Ramos (cell line): ENCODE results near the gene MFSD6L.

Experiments used
- in situ Hi-C: fragments of 300-500 bp; cut with MboI; formaldehyde crosslinking; loops from one replicate; pipeline ENCODE4 v1.14.3; 2022; ENCODE audit warnings: low sequenced_read_pairs; ENCODE audit not compliant: unreplicated experiment

The MFSD6L gene

GRCh38 chr17:8798846-8799569, at the start of gene MFSD6L:
Gene MFSD6L (minus strand): TSS chr17:8799365. CDS start chr17:8799120, 245 bp downstream.
- in situ Hi-C loops = no loop called here

- in situ Hi-C loops = no loop called here
Observed at GRCh38 chr17:8847891-8848290, 48.7 kb upstream of the MFSD6L start.

GRCh38 chr17:8846768-8847211, 47.6 kb upstream of the MFSD6L start:
- in situ Hi-C loops = no loop called here

GRCh38 chr17:8844229-8845218, 45.4 kb upstream of the MFSD6L start:
- in situ Hi-C loops = no loop called here

- in situ Hi-C loops = no loop called here
Observed at GRCh38 chr17:8843344-8843743, 44.2 kb upstream of the MFSD6L start.

GRCh38 chr17:8841844-8842243, 42.7 kb upstream of the MFSD6L start:
- in situ Hi-C loops = no loop called here

GRCh38 chr17:8839410-8839935, 40.3 kb upstream of the MFSD6L start:
- in situ Hi-C loops = no loop called here

- in situ Hi-C loops = no loop called here
Observed at GRCh38 chr17:8838551-8839095, 39.5 kb upstream of the MFSD6L start.

- in situ Hi-C loops = no loop called here
Observed at GRCh38 chr17:8837563-8838075, 38.5 kb upstream of the MFSD6L start.

- in situ Hi-C loops = no loop called here
Observed at GRCh38 chr17:8836821-8837562, 37.8 kb upstream of the MFSD6L start.

GRCh38 chr17:8835631-8836364, 36.6 kb upstream of the MFSD6L start:
- in situ Hi-C loops = no loop called here

- in situ Hi-C loops = no loop called here
Observed at GRCh38 chr17:8835106-8835505, 35.9 kb upstream of the MFSD6L start.

GRCh38 chr17:8832711-8833352, 33.7 kb upstream of the MFSD6L start:
- in situ Hi-C loops = no loop called here

GRCh38 chr17:8831234-8831849, 32.2 kb upstream of the MFSD6L start:
- in situ Hi-C loops = no loop called here

- in situ Hi-C loops = no loop called here
Observed at GRCh38 chr17:8830141-8830540, 31.0 kb upstream of the MFSD6L start.

GRCh38 chr17:8829036-8829941, 30.1 kb upstream of the MFSD6L start:
- in situ Hi-C loops = no loop called here

- in situ Hi-C loops = no loop called here
Observed at GRCh38 chr17:8828517-8828875, 29.3 kb upstream of the MFSD6L start.
